Measurements from ENCODE around the gene EGR1.
"Not testable (repeated sequence)": the region's sequence is repeated elsewhere in the genome, so short reads cannot be mapped to it uniquely, and the experiment has no call there.

The EGR1 gene

DNA sequence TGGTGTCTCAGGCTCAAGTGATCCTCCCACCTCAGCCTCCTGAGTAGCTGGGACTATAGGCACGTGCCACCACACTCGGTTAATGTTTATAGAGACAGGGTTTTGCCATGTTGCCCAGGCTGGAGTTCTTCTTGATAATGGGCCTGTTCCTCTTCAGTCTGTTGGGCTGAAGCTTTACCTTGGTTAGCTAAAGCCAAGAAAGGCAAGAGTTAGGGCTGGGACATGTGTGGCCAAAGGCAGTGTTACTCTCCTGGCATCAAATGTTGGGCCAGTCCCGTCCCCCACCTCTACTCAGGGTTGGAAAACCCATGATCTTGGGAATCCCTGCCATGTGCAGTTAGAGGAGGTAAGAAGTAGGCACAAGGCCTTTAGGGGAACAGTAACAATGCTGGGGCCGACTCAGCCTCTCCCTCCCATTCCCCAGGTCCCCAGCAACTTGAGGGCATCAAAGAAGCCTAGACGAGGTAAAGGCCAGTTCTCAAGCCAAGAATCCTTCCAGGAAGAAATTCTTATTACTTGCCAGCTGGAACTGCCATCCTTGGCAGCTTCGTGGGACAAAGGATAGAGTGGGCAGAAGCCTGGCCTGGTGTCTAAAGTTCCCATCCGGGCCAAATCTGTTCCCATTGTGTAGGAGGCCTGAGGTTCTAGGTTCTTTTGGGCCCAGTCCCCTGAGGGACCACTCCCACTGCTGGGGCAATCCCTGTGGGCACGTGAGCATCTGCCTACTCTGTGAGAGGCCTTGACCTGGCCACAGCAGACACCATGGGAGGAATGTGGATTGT is 4.5 kb downstream of the EGR1 start:
- DNase-seq (ENCODE audit: low read depth), result no peak

DNA sequence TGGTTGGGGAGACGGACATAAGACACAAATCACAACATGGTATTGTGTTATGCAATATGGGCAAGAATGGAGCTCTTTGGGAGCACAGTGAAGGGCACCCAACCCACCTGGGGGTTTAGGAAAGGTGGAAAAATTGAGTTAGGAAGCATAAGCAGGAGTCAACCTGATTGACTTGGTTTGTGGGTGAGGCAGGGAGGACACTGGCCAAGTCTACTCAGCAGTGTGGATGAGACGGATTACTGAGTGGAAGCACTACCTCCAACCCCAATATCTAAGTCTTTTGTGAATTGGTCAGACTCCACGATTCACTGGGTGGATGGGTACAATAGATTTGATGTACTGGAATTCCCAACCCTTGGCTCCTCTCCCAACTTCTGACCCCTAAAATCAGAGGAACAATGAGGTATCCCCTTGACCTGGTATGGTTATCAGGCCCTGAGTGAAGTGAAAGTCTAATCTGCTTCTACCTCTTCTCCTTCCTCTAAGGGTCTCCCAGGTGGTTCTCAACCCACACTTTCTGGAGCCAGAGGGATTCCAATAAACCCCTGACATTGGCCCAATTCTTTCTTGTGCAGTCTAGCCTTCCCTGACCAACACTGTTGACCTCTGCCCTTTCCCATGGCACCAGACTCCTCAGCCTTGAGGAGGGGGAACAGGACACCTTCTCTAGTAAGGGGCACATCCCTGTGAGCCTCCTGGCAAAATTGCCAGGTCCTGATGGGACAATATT is 5.2 kb downstream of the EGR1 start:
- DNase-seq (ENCODE audit: low read depth), result no peak

GRCh38 chr5:138471052-138471361 is 5.7 kb downstream of the EGR1 start:
- DNase-seq (ENCODE audit: low read depth), result no peak

DNA sequence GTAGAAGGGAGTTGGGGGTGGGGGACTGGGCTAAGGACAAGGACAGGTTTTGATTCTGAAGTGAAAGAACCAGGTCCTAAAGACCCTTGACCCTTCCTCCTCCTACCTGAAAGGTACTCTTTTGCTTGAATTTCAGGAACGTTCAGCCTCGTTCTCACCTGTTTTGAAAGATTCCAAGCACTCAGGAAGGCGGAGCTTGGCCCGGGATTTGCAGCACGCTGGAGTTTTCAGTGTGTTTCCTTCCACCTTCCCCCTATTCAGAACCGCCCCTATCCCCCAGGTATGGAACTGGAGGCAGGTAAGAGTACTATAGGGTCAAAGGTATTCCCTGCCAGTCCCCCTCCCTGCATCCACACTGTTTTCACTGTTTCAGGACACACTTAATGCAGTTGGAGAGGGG is 7.1 kb downstream of the EGR1 start:
- DNase-seq (ENCODE audit: low read depth), result no peak

GRCh38 chr5:138473151-138473550 is 7.9 kb downstream of the EGR1 start:
- DNase-seq (ENCODE audit: low read depth), result not testable (repeated sequence)

- no peak for DNase-seq (ENCODE audit: low read depth)
Measured at GRCh38 chr5:138476918-138477317, 11.6 kb downstream of the EGR1 start.

DNA sequence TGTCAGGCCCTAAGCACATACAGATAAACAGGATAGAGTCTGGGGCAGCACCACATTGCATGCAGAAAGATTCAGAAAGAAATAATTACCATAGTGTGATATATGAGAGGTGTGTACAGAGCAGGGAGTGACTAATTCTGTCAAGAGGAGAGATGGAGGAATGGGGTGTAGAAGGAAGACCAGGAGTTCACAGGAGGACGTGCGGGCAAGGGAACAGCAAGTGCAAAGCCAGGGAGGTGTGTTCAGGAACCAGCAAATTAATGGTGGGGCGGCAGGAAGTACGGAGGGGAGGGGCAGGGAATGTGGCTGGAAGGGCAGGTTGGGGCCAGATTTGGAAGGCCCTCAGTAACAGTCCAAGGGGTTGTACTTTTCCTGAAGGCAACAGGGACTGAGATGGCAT is 17.4 kb downstream of the EGR1 start:
- no peak for DNase-seq (ENCODE audit: low read depth)

- DNase-seq (ENCODE audit: low read depth), result no peak
Measured at GRCh38 chr5:138488481-138488945, 23.2 kb downstream of the EGR1 start.

GRCh38 chr5:138489683-138490061 is 24.4 kb downstream of the EGR1 start:
- no peak for DNase-seq (ENCODE audit: low read depth)

DNA sequence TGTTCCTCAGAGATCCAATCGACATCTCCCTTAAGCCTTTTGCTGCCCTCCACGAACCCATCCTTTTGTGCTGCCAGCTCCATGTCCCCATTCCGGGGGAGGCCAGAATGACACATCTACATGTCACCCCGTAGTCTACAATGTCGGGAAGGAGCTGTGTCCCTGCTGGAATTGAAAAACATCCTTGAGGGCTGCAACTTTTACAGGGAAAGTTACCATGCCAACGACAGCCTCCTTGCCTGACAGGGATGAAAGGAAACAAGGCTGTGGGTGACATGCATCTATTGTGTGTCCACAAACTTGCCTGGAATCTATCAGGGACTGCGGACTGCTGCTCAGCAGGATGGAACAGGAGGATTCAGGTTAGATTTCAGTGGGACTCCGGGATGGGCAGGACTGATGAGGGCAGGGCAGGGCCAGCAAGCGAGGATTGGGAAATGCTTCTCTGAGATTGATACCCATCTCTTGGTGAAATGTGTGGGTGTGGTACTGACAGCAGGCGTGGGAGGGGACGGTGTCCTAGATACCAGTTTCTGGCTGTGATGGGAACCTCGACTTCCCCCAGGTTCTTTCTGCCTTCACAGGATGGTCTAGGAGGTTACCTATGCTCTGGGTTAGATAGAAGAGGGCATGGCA is 25.5 kb downstream of the EGR1 start:
- no peak for DNase-seq (ENCODE audit: low read depth)

DNA sequence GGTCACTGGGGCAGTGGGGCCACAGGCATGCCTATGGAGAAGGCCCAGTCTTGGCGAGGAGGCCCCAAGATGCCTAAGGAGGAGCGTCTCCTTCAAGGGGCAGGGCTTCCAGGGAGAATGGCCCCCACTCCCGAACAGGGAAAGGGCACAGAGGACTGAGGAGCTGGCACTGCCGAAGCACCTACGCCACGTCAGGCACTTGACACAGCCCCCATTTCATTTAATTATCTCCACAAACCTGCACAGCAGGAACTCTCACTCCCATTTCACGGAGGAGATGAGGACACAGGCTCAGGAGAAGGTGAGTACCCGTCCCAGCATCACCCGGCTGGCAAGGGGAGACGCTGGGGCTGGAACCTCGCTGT is 26.0 kb downstream of the EGR1 start:
- DNase-seq (ENCODE audit: low read depth), result no peak

- no peak for DNase-seq (ENCODE audit: low read depth)
Measured at GRCh38 chr5:138491669-138492559, 26.6 kb downstream of the EGR1 start.

- DNase-seq (ENCODE audit: low read depth), result no peak
Measured at GRCh38 chr5:138492560-138493045, 27.3 kb downstream of the EGR1 start.

DNA sequence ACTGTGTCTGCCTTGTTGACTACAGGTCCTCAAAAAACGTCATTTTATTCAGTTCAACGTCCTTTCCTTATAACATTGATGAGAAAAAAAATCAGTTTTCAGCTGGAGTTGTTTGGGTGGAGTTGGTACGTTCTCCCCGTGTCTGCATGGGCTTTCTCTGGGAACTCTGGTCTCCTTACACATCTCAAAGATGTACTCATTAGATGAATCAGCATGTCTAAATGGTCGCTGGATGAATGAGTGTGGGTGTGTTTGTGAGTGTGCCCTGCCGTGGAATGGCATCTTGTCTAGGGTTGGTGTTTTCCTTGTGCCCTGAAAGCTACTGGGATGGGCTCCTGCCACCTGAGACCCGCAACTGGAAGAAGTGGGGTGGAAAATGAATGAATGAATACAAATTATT is 30.1 kb downstream of the EGR1 start:
- DNase-seq (ENCODE audit: low read depth), result no peak

GRCh38 chr5:138498376-138498775 is 33.1 kb downstream of the EGR1 start:
- no peak for DNase-seq (ENCODE audit: low read depth)

DNA sequence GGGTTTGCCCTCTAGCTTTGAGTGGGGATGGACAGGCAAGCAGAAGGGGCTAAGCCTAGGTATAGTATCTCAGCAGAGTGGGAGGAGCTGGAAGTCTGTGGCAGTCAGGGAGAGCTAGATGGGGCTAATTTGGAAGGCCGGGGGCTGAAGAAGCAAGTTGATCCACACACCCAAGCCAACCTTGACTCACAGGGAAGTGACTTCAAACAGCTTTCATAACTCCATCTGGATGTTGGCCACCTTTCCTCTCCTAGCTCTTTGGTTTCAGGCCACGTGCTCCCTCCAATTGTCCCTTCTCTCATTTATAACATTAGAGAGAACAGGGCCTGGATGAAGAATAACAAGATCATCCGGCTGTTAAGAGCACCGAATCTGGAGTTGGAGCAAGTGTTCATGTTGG is 36.8 kb downstream of the EGR1 start:
- DNase-seq (ENCODE audit: low read depth), result no peak

DNA sequence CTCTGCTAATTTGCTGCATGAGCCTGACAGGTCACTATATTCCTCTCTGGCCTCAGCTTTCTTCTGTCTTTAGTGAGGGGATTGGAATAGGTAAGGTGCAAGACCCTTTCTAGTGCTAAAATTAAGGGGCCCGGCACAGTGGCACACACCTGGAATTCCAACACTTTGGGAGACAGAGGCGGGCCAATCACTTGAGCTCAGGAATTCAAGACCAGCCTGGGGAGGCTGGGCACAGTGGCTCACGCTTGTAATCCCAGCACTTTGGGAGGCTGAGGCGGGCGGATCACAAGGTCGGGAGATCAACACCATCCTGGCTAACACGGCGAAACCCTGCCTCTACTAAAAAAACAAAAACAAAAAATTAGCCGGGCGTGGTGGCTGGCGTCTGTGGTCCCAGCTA is 37.2 kb downstream of the EGR1 start:
- DNase-seq (ENCODE audit: low read depth), result no peak

GRCh38 chr5:138503487-138504270 is 38.4 kb downstream of the EGR1 start:
- no peak for DNase-seq (ENCODE audit: low read depth)

- DNase-seq (ENCODE audit: low read depth), result no peak
Measured at GRCh38 chr5:138504799-138505198, 39.5 kb downstream of the EGR1 start.

DNA sequence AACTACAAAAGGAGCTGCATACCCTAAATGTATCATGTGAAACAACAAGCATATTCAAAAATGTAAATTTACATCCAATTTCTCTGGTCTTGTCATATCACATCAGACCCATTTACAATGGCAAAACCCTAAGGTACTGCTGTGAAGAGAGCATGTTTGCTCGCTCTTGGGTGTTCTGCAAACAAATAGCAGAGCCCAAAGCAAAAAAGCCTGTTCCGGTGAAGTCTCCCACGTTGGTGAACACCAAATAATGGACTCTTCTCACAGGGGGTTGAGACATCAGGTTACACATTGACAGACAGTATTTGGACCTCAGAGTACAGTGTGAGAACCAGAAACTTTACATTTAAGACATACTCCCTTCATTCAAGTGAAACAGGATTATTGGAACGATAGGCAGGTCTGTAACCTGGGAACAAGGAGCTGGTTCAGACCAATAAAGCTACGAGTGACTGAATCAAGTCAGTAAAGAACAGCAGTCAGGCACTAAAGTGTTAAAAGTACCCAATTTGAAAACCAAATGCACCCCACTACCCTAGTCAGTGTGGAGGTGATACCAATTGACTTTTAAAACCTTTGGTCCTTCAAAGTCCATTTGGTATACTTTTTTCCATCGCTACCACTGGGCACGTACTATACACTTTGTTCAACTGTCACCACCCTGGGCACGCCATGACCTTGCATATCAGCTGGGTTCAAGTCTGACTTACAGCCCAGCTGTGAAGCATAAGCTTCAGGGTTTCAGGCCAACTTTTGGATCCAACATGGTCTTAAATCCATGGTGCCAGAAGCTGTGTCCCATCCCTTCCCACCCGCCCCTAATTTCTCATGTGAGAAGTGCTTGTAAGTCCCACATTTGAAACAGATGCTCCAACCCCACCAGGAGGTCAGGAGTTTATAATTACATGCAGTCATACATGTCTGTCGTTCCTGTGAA is 41.4 kb downstream of the EGR1 start:
- no peak for DNase-seq (ENCODE audit: low read depth)
